IPS DF 4.7 (cell line): ENCODE data around the gene BEND5.
A peak's percentile ranks its signal among the peaks of the same experiment; 100 is the strongest.

Experiments used
- DNase-seq: peaks from one replicate; pipeline ENCODE4 v3.0.0-alpha.2; 2013; ENCODE audit warnings: low spot score; ENCODE audit errors: extremely low read depth

BEND5 gene

DNA sequence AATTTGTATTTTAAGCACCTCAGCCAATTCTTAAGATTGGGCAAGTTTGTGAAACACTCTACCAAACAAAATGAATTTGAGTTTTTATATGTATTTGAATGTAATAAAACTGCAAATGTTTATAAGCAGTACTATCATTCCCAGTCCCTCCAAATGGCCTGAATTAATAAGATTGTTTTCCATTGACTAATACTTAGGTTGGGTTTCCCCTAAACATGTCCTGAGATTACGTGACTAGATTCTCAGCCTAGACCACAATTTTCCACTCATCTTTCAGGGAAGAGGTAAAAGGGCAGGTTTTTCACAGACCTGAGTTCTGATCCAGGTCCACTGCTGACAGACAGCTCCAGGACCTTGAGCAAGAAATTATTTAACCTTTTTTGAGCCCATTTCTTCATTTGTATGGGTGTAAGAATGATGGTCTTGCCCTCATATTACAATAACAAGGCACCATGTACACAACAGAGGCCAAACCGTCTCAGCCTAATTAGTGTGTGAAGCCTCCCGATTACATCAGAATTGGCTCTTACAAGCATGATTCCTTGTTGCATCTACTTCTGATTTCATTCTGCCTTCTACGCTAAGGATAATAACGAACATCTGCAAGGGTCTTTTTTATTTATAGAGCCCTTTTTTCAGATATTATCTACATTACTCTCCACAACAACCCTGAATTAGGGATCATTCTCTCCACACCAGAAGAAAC lies 51.2 kb downstream of the BEND5 start:
- DNase-seq: no peak

DNA sequence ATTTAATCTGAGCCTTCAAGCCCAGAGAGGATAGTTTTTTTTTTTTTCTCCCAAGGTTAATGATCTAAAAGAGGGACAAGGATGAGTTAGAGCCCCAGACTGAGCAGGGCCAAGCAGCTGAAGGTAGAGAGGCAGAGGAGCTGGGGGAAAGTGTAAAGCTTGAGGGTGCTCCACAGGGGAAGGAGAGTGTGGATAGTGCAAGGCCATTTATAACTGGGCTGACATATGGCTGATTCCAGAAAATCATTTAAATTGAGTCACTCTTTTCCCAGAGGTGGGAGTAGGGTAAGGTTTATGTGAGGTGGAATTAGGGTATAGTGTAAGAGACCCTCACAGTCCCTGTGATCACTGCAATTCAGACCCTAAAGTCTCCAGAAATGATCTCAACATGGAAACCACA lies 55.8 kb downstream of the BEND5 start:
- DNase-seq: no peak

DNA sequence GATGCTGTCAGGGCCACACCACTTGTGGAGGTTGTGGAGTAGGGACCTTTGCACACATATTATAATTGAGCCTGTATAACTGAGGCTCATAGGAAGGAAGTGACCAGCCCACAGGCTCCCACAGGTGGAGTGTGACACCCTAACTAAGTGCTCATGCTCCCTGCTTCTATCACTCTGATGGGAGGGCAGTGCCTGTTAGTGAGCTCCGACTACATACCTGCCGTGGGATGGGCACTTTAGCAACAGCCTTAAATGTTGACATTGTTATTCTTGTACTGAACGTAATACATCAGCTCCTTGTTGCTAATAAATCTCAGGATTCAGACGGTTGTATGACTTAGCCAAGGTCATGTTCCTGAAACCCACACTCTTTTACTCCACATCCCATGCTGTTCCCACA lies 58.0 kb downstream of the BEND5 start:
- no peak for DNase-seq

DNA sequence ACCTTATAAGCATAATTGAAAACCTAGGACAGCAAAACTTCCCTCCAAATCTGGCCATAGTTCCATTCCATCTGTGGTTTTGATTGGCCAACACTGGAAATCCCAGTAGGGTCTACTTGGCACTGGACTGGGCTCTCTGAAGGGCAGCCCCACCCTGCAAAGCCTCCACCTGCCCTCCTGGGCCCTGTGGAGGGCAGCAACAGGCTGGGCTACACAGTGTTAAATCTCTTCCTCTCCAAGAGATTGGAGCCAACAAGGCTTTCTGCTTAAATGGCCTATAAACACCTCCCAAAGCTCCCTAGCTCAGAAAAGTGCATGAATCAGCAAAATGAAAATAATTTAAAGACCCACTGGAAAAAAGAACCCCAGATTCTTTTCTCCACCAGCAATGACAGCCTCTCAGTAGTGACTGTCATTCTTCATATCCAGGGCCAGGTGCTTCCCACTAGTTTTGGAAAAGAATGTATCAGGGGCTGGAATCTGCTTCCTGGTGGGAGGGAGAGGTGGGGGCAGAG lies 58.5 kb downstream of the BEND5 start:
- no peak for DNase-seq

GRCh38 chr1:48717082-48717481 lies 59.6 kb downstream of the BEND5 start:
- DNase-seq: no peak

DNA sequence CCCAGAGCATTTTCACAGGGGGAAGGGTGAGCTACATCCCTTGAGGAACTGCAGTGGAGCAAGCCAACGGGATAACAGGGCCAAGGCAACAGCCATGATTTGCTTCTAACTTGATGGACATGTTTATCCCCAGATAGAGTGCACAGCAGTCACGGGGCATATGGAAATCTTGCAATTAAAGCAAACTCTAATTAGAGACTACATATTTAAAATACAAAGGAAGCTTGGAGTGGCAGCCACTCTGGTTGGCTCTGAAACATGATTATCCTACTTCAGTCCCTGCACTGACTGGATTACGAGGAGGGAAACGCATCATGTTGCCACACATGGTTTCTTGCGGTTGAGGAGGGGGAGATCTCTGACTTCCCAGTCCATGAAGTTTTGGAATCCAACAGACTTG lies 60.8 kb downstream of the BEND5 start:
- DNase-seq: no peak

DNA sequence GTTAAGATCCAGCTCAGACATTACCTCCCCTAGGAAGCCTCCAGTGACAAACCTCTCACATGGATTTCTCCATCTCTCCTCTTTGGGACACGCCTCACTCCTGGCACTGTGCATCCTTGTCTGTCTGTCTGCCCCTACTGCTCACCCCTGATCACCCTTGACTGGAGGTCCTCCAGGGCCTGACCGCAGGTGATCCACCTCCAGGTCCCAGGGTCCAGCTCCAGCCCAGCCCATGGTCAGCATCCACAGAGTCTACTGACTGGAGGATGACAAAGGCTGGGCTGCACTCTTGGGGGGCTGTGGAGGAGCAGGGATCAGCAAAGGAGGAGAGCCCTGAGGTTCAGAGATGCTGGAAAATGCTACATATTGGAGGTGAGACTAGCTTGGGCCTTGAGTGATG lies 65.8 kb downstream of the BEND5 start:
- no peak for DNase-seq

DNA sequence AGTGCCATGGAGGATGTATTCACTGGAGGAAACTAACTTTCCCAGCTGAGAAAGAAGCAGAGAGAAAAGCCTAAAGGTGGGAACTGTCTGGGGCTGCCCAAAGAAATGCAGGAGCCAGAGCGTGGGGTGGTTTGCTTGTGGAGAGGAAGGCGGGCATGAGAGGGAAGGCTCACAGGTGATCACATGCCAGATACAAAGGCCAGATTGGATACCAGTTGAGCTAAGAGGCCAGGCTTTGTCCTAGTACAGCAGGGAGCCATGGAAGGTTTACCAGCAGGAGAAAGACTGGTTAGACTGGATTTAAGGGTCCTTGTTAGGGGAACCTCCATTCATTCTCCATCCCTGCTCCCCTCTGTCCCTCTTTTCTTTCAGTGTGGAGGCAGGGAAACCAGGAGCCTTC lies 66.4 kb downstream of the BEND5 start:
- DNase-seq: peak; percentile 49

DNA sequence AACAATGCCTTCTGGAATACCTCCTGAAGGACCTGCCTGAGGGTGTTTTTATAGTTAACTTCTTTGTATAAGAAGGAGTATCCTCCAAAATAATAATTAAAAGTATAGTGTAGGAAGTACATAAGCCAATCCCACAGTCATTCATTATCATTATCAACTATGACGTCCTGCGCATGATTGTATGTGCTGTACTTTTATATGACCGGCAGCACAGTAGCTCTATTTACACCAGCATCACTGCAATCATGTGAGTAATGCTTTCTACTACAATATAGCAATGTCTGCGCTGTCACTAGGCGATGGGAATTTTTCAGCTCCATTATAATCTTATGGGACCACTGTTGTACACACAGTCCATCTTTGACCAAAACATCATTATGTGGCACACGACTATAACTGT lies 72.0 kb downstream of the BEND5 start:
- DNase-seq: no peak

DNA sequence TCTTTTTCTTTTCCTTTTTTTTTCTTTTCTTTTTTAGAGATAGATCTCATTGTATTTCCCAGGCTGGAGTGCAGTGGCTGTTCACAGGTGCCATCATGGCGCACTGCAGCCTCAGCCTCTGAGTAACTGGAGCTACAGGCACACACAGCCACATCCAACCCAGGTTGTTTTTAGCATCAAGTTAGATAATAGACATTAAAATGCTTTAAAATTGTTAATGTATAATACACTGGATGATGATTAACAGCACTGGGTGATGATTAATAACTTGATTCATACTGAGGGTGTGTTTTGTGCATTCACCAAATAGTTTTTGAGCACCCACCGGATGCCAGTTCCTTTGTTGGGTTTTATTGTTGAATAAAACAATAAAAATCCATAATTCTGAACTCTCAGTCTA lies 75.2 kb downstream of the BEND5 start:
- no peak for DNase-seq

GRCh38 chr1:48697066-48697707 lies 79.5 kb downstream of the BEND5 start:
- no peak for DNase-seq

DNA sequence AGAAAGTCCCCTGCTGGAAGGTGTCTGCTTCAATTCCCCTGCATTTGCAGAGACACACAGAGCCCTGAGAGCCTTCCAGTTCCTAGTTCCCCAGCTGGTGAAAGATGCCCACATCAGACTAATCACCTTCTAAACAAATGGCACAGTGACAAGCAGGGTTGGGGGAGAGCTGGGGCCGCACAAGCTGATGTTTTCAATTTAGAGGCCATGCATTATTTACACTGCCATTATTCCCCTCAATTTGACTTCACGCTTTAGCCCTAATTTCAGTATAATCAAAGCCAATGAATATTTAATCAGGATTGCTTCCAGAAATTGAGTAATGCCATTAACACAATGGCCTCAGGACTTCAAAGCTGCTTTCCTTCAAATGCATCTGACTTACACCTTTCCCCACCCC lies 81.5 kb downstream of the BEND5 start:
- DNase-seq: no peak

- no peak for DNase-seq
Observed at GRCh38 chr1:48693674-48694320, 82.9 kb downstream of the BEND5 start.

DNA sequence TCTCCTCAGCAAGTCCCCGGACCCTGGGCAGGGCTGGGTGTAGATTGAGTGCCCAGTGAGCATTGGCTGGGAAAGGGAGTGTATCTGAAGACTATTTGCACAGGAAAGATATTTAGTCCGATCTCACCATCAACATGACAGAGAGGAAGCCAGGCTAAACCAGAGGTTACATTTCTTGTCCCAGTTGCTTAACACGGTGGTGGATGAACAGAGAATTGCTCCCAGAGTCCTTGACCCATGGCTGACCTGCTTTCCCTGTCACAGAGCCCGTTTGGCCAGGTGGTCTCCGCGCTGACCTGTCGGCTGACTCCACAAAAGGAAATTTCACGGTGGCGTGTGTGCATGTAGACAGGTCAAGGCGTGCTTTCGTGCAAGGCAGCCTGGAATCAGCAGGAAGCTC lies 83.5 kb downstream of the BEND5 start:
- DNase-seq: no peak

GRCh38 chr1:48692235-48692634 lies 84.5 kb downstream of the BEND5 start:
- DNase-seq: no peak

DNA sequence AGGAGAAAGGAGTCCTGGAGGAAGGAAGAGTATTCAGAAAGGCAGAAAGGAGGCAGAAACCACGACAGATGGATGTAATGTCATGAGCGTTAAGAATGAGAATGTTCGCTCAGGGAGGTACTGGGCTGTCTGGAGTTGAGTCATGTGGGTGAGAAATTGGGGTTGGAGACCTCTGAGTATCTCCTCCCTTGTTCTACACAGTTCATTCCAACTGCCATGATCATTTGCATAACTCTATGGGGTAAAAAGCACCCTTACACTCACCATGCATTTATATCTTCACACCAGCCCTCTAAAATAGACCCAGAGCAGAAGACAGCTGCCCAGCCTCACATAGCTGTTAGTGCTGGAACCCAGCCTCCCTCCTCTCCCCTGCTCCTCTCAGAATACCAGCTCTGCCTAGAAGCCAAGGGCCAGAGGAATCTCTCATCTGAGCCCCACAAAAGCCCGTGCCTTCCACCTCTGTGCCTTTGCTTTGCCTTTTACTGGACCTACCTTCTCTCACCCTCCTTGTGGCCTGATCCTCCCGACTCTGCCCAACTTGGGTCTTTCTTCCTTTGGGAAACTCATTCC lies 85.2 kb downstream of the BEND5 start:
- no peak for DNase-seq

DNA sequence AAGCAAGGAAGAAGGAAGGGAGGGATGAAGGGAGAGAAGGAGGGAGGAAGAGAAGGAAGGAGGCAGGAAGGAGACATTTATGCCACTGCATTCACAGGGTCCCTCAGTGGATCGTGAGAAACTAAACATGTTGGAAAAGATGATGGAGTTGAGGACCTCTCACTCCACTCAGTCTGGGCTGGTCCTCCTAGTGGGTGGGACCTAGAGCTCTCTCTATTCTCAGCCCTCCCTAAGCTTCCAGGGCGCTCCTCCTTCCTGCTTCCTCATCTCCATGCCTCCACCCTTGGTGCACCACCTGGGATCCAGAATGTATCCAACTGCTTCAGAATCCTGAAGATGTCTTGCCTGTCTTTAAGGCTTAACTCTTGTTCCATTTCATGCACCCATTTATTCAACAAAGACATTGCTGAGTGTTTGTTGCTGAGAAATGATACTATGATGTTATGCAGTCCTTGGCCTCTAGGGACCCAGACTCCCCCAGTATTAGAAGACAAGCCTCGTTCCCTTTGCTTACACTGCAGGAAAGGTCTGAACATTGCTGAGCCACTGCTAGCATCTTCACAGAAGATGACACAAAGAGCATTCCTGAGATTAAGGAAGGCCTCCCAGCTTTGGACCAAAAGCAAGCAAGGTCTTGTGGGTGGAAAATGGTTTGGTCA lies 88.5 kb downstream of the BEND5 start:
- no peak for DNase-seq

DNA sequence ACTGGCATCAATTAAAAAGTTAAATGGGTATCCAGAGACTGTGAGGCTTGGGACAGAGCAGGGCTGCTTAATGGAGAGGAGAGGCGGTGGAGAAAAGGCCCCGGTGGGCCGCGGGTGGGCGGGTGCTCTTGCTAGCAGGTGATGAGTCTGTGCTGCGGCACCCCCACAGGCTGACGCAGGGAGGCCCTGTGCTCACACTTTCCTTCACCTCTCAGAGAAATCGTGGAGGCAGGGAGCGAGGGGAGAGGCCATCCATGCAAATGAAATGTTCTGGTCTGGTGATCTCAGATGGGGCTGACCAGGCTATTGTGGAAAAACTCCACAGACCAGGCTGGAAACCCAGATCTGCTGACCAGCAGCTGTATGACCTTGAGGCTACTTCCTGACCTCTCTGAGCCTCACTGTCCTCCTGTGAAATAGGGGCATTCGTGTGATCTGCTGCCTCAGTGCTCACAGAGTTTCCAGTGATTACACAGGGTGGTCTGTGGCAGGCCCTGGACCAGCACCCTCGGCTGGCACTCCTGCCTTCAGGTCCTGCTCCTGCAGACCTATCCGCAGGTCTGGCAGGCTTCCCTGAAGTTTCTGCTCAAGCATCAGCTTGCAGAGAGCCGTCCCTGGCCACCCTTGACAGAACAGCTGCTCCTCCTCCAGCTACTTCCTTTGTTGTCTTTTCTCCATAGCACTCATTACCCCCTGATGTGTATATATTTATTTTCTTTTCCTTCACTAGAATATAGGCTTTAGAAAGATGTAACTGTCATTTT lies 89.2 kb downstream of the BEND5 start:
- no peak for DNase-seq

GRCh38 chr1:48686159-48686558 lies 90.5 kb downstream of the BEND5 start:
- no peak for DNase-seq

GRCh38 chr1:48684381-48684780 lies 92.3 kb downstream of the BEND5 start:
- DNase-seq: no peak

GRCh38 chr1:48683839-48684238 lies 92.9 kb downstream of the BEND5 start:
- no peak for DNase-seq
